GM12873 (cell line): Measurements from ENCODE around the gene SSBP2.

Experiments used
- CTCF ChIP-seq: IDR thresholded peaks from 2 replicates; pipeline ENCODE4 v1.5.1; 2012; ENCODE audit warnings: low read depth, mild to moderate bottlenecking, moderate library complexity, low read length, control low read depth; ENCODE audit not compliant: insufficient read depth; ENCODE audit errors: missing control alignments

SSBP2 gene

GRCh38 chr5:81696418-81697397 is 54.2 kb downstream of the SSBP2 start:
- TF ChIP-seq CTCF: no peak

- TF ChIP-seq CTCF: no peak
Observed at GRCh38 chr5:81694726-81695125, 56.2 kb downstream of the SSBP2 start.

- TF ChIP-seq CTCF: no peak
Observed at GRCh38 chr5:81688215-81688614, 62.7 kb downstream of the SSBP2 start.

- TF ChIP-seq CTCF: no peak
Observed at GRCh38 chr5:81687292-81687691, 63.6 kb downstream of the SSBP2 start.

- no peak for TF ChIP-seq CTCF
Observed at GRCh38 chr5:81685471-81685870, 65.4 kb downstream of the SSBP2 start.

- TF ChIP-seq CTCF: no peak
Observed at GRCh38 chr5:81679885-81680284, 71.0 kb downstream of the SSBP2 start.

GRCh38 chr5:81675420-81675819 is 75.5 kb downstream of the SSBP2 start:
- no peak for TF ChIP-seq CTCF
